Measurements from ENCODE around the gene DENND1A.

GRCh38 chr9:123716339-123716945, 213.5 kb downstream of the DENND1A start:
- no peak for TF ChIP-seq POLR2A (IDR thresholded peaks at IDR 0.05)
- TF ChIP-seq, protein P1, sequence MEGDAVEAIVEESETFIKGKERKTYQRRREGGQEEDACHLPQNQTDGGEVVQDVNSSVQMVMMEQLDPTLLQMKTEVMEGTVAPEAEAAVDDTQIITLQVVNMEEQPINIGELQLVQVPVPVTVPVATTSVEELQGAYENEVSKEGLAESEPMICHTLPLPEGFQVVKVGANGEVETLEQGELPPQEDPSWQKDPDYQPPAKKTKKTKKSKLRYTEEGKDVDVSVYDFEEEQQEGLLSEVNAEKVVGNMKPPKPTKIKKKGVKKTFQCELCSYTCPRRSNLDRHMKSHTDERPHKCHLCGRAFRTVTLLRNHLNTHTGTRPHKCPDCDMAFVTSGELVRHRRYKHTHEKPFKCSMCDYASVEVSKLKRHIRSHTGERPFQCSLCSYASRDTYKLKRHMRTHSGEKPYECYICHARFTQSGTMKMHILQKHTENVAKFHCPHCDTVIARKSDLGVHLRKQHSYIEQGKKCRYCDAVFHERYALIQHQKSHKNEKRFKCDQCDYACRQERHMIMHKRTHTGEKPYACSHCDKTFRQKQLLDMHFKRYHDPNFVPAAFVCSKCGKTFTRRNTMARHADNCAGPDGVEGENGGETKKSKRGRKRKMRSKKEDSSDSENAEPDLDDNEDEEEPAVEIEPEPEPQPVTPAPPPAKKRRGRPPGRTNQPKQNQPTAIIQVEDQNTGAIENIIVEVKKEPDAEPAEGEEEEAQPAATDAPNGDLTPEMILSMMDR (IDR thresholded peaks at IDR 0.05), result no peak
